BJ (cell line): ENCODE data around the gene CYSLTR2. TPM values are rescaled to one million over a fixed set of nuclear protein-coding genes. Genes with fewer than 3 reads are reported as not detected.

Source experiments
- CTCF ChIA-PET: fragments of 350-600 bp; formaldehyde crosslinking; extraction: SDS; loops from one replicate; lab custom pipeline; 2021; ENCODE audit warnings: antibody characterized with exemption, inconsistent platforms; lab: Yijun Ruan, JAX
- POLR2A ChIA-PET: fragments of 300-600 bp; sonication (Branson Sonifier 250); formaldehyde crosslinking; extraction: SDS; loops from one replicate; lab custom pipeline; 2021; ENCODE audit warnings: antibody characterized with exemption; lab: Charles Lee
- DNase-seq: peaks from one replicate; pipeline ENCODE4 v3.0.0-alpha.2; 2011; ENCODE audit warnings: low read depth
- H3K27me3 ChIP-seq: 2 replicates; pipeline ENCODE4 v1.6.0; 2011; ENCODE audit warnings: low read length; ENCODE audit not compliant: control insufficient read depth, insufficient read depth
- H3K36me3 ChIP-seq: 2 replicates; pipeline ENCODE4 v1.5.1; 2011; ENCODE audit warnings: low read length; ENCODE audit not compliant: control insufficient read depth, insufficient read depth
- H3K4me3 ChIP-seq: 2 replicates; pipeline ENCODE4 v1.5.1; 2011; ENCODE audit warnings: low read depth, mild to moderate bottlenecking, control low read depth, low read length
- CTCF ChIP-seq: IDR thresholded peaks from 2 replicates; pipeline ENCODE4 v1.5.1; 2011; ENCODE audit warnings: low read depth, mild to moderate bottlenecking, control low read depth, inconsistent platforms, low read length, moderate library complexity; ENCODE audit not compliant: insufficient read depth
- polyA plus RNA-seq: library from polyadenylated mRNA; depleted of rRNA; stranded (reverse); fragments of >200 nt; gene quantifications from 2 replicates; pipeline ENCODE4 v1.2.3, GENCODE V29; 2011

Gene CYSLTR2
- polyA plus RNA-seq, 1 experiment, result not detected

GRCh38 chr13:48729856-48730255, 76.1 kb downstream of the CYSLTR2 start:
- POLR2A ChIA-PET, result no interaction called here
- no peak for DNase-seq
- CTCF ChIA-PET, result no interaction called here
- peaks cover 2% of the 10 kb centered on the region; the same call in 1 of the 2 replicates for H3K27me3 ChIP-seq
- H3K4me3 ChIP-seq, result no peak overlapping the region
- H3K36me3 ChIP-seq, result no peaks in the 10 kb centered on the region
- no peak for TF ChIP-seq CTCF

GRCh38 chr13:48731001-48731658, 77.4 kb downstream of the CYSLTR2 start:
- CTCF ChIA-PET, result interaction anchor here (1.0 to 1.8 kb wide), 4 partner anchors 9 to 533 kb away, joined by 3 to 6 read pairs (median 4); no protein-coding TSS in a partner anchor
- DNase-seq, result no peak
- TF ChIP-seq CTCF, result no peak
- H3K36me3 ChIP-seq, result no peaks in the 10 kb centered on the region
- POLR2A ChIA-PET, result no interaction called here
- H3K4me3 ChIP-seq, result no peak overlapping the region
- peaks cover 5% of the 10 kb centered on the region for H3K27me3 ChIP-seq

- no peak for DNase-seq
- ChIA-PET POLR2A (no interaction called here), CTCF (interaction anchor here (1.0 to 1.8 kb wide), 5 partner anchors 9 to 534 kb away, joined by 3 to 6 read pairs (median 3); no protein-coding TSS in a partner anchor)
- Histone ChIP-seq H3K4me3 (no peak overlapping the region), H3K36me3 (no peaks in the 10 kb centered on the region), H3K27me3 (peaks cover 5% of the 10 kb centered on the region)
- TF ChIP-seq CTCF, result peak; percentile 66
Measured at GRCh38 chr13:48731957-48732569, 78.3 kb downstream of the CYSLTR2 start.

- no peak for TF ChIP-seq CTCF
- Histone ChIP-seq H3K4me3 (no peak overlapping the region), H3K36me3 (no peaks in the 10 kb centered on the region), H3K27me3 (peaks cover 10% of the 10 kb centered on the region)
- no peak for DNase-seq
- POLR2A ChIA-PET, result no interaction called here
- CTCF ChIA-PET, result interaction anchor here (1.0 to 1.5 kb wide), 4 partner anchors 11 to 28 kb away, joined by 3 read pairs; no protein-coding TSS in a partner anchor
Measured at GRCh38 chr13:48733739-48734335, 80.1 kb downstream of the CYSLTR2 start.

- H3K36me3 ChIP-seq, result no peaks in the 10 kb centered on the region
- no peak for TF ChIP-seq CTCF
- peaks cover 12% of the 10 kb centered on the region for H3K27me3 ChIP-seq
- ChIA-PET POLR2A (no interaction called here), CTCF (interaction anchor here (1.9 kb wide), 1 partner anchor 609 kb away, joined by 5 read pairs; no protein-coding TSS in a partner anchor)
- DNase-seq, result no peak
- no peak overlapping the region for H3K4me3 ChIP-seq
Measured at GRCh38 chr13:48735571-48735970, 81.8 kb downstream of the CYSLTR2 start.
